HFFc6 (cell line): ENCODE measurements around the gene PTPRM. TPM values are rescaled to one million over a fixed set of nuclear protein-coding genes. Genes with fewer than 3 reads are reported as not detected.

Experiments used
- DNase-seq: peaks from one replicate; pipeline ENCODE4 v3.0.0-alpha.2; 2018
- H3K27ac Mint-ChIP-seq: 2 replicates; pipeline ENCODE4 v1.8.0; 2020; ENCODE audit warnings: mild to moderate bottlenecking, mixed read lengths
- H3K27me3 Mint-ChIP-seq: 2 replicates; pipeline ENCODE4 v1.8.0; 2021; ENCODE audit warnings: mild to moderate bottlenecking, moderate library complexity, mixed read lengths; ENCODE audit not compliant: insufficient read depth
- H3K36me3 Mint-ChIP-seq: 2 replicates; pipeline ENCODE4 v1.8.0; 2021; ENCODE audit warnings: low read depth, mixed read lengths
- H3K4me1 Mint-ChIP-seq: 2 replicates; pipeline ENCODE4 v1.8.0; 2020; ENCODE audit warnings: low read depth, mixed read lengths
- H3K4me3 Mint-ChIP-seq: 2 replicates; pipeline ENCODE4 v1.8.0; 2020; ENCODE audit warnings: mild to moderate bottlenecking, moderate library complexity, mixed read lengths
- H3K9me3 Mint-ChIP-seq: 2 replicates; pipeline ENCODE4 v1.8.0; 2020; ENCODE audit warnings: mild to moderate bottlenecking, mixed read lengths
- CTCF ChIP-seq: fragments of 200-600 bp; sonication (generic); IDR thresholded peaks from 2 replicates; pipeline ENCODE4 v1.5.0; 2021; ENCODE audit warnings: antibody characterized with exemption, mild to moderate bottlenecking
- total RNA-seq, 6 experiments: library from RNA; stranded (reverse); fragmentation: NEBNext Ultra II Directional; extraction: Animal tissue kit (Norgen Biotek cat#: 25700); gene quantifications; 2 replicates in 1 of 6; 3 replicates in 5 of 6; pipeline ENCODE4 v1.2.3, GENCODE V29; 2021

PTPRM gene
- total RNA-seq, 6 experiments from 2014 or later, result 39.4 to 49.8 (median 43.8) TPM

DNA sequence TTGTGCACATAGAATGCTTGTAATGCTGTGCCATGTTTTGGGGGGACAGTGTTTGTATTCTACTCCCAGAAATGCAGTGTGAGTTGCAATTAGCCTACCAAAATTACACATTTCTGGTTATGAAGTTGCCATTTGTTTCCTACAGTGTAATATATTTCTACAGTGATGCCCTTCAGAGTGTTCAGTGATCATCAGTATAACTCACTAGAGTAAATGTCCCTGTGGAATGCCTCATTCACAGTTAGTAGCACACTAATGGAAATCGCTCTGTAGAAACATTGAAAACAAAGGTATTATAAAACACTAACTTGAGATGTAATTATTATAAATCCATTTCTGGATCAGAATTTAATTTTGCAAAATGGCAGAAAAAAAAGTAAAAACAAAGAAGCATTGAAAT lies 498.7 kb downstream of the PTPRM start:
- no peak for TF ChIP-seq CTCF

DNA sequence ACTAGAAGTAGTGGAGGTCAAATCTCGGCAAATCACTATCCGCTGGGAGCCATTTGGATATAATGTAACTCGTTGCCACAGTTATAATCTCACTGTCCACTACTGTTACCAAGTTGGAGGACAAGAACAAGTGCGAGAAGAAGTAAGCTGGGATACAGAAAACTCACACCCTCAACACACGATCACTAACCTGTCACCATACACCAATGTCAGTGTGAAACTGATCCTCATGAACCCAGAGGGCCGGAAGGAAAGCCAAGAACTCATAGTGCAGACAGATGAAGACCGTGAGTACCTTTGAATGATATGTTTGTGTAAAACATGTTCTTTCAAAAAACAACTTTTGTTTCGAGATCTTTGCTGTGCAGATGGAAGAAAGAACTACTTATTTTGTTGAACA lies 502.6 kb downstream of the PTPRM start:
- Mint-ChIP-seq H3K27ac (no peak overlapping the region), H3K36me3 (peaks cover 6% of the 10 kb centered on the region; the same call in 1 of the 2 replicates), H3K9me3 (no peaks in the 10 kb centered on the region), H3K4me3 (no peak overlapping the region), H3K27me3 (no peaks in the 10 kb centered on the region), H3K4me1 (0 out of 2 replicates have a peak, but pooled peaks cover 5% of the 10 kb centered on the region)
- no peak for TF ChIP-seq CTCF
- DNase-seq, result no peak

More for the DNA sequence above, 498.7 kb downstream of the PTPRM start:
- H3K27ac Mint-ChIP-seq, result no peak overlapping the region
- H3K36me3 Mint-ChIP-seq, result peaks cover 6% of the 10 kb centered on the region; the same call in 1 of the 2 replicates
- H3K4me1 Mint-ChIP-seq, result no peaks in the 10 kb centered on the region
- no peaks in the 10 kb centered on the region for H3K27me3 Mint-ChIP-seq
- H3K9me3 Mint-ChIP-seq, result no peaks in the 10 kb centered on the region
- DNase-seq, result no peak
- H3K4me3 Mint-ChIP-seq, result no peak overlapping the region

- Mint-ChIP-seq H3K27ac (no peak overlapping the region), H3K9me3 (no peaks in the 10 kb centered on the region), H3K27me3 (no peaks in the 10 kb centered on the region), H3K4me3 (no peak overlapping the region), H3K36me3 (peaks cover 6% of the 10 kb centered on the region; the same call in 1 of the 2 replicates), H3K4me1 (0 out of 2 replicates have a peak, but pooled peaks cover 5% of the 10 kb centered on the region)
- TF ChIP-seq CTCF, result no peak
- DNase-seq, result no peak
Observed at GRCh38 chr18:8073167-8073566, 506.1 kb downstream of the PTPRM start.

- no peak for TF ChIP-seq CTCF
- no peak for DNase-seq
Observed at GRCh38 chr18:8080092-8080491, 513.0 kb downstream of the PTPRM start.

DNA sequence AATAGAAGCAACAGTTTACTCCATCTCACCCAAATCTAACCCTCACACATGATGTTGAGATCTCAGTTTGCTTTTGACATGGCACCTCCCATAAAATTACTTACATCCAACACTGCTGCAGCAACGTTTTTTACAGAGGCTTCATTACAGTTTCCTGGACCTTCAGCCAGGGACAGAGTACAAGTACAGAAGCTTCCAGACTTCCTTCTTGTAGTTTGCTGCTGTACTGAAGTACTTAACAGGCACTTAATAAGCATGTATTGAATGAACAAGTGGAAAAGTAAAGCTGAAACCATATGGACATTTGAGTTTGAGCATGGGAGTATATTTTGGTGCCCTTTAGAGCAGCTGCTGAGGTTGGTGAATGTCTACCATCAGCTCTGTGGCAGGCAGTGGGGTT lies 514.2 kb downstream of the PTPRM start:
- Mint-ChIP-seq H3K4me1 (peaks cover 17% of the 10 kb centered on the region), H3K27ac (no peak overlapping the region), H3K4me3 (no peak overlapping the region), H3K9me3 (no peaks in the 10 kb centered on the region), H3K27me3 (no peaks in the 10 kb centered on the region), H3K36me3 (no peaks in the 10 kb centered on the region)
- DNase-seq, result no peak
- no peak for TF ChIP-seq CTCF

More at GRCh38 chr18:8080092-8080491, 513.0 kb downstream of the PTPRM start:
- Mint-ChIP-seq H3K27ac (no peak overlapping the region), H3K36me3 (no peaks in the 10 kb centered on the region), H3K9me3 (no peaks in the 10 kb centered on the region), H3K4me1 (peaks cover 11% of the 10 kb centered on the region), H3K4me3 (no peak overlapping the region), H3K27me3 (no peaks in the 10 kb centered on the region)
